ENCODE data around the gene POMC. TPM values are rescaled to one million over a fixed set of nuclear protein-coding genes. Genes with fewer than 3 reads are reported as not detected.
"Not testable (repeated sequence)": the region's sequence is repeated elsewhere in the genome, so short reads cannot be mapped to it uniquely, and the experiment has no call there.

The POMC gene
- total and polyA plus RNA-seq, 4 experiments from 2014 or later: 3.1 to 5.5 (median 3.9) TPM

- peaks cover 10 to 16% of the 10 kb centered on the region in 2 donors for H3K27me3 Mint-ChIP-seq
- no peak overlapping the region for H3K4me3 Mint-ChIP-seq
- POLR2A ChIA-PET (ENCODE audit: partially characterized antibody): interaction anchor here (2.6 to 2.9 kb wide), 2 partner anchors 152 to 155 kb away, joined by 9 to 10 read pairs; no protein-coding TSS in a partner anchor
- CTCF ChIA-PET (ENCODE audit: partially characterized antibody): interaction anchor here (1.1 to 6.0 kb wide), 4 partner anchors 115 to 718 kb away, joined by 3 to 102 read pairs (median 19); no protein-coding TSS in a partner anchor
- intact Hi-C loops (cut with micrococcal nuclease): loop anchor here (2.0 to 10.0 kb wide), 3 partner anchors 69 to 300 kb away; partner anchors contain the start of gene EFR3B
- Histone ChIP-seq H3K27ac (ENCODE audit: low read depth, low read length) (no peak overlapping the region), H3K36me3 (ENCODE audit: insufficient read depth, low read length) (no peaks in the 10 kb centered on the region), H3K4me3 (ENCODE audit: low read length in 2 of 2) (no peak overlapping the region), H3K27me3 (ENCODE audit: insufficient read depth, low read length) (peaks cover 18% of the 10 kb centered on the region), H3K9me3 (ENCODE audit: control insufficient read depth in 1 of 2, low read length in 2 of 2) (no peaks in the 10 kb centered on the region), H3K4me1 (ENCODE audit: insufficient read depth, low read length) (no peaks in the 10 kb centered on the region)
- DNase-seq: no peak
- H3K27ac Mint-ChIP-seq: no peak overlapping the region
- peaks cover 3 to 16% (median 8%) of the 10 kb centered on the region in 4 donors for H3K4me1 Mint-ChIP-seq
- H3K9me3 Mint-ChIP-seq: peaks cover 0 to 2% (median 0%) of the 10 kb centered on the region in 8 donors
- no peaks in the 10 kb centered on the region for H3K36me3 Mint-ChIP-seq
Observed at GRCh38 chr2:25127646-25128045, 40.7 kb downstream of the POMC start.

DNA sequence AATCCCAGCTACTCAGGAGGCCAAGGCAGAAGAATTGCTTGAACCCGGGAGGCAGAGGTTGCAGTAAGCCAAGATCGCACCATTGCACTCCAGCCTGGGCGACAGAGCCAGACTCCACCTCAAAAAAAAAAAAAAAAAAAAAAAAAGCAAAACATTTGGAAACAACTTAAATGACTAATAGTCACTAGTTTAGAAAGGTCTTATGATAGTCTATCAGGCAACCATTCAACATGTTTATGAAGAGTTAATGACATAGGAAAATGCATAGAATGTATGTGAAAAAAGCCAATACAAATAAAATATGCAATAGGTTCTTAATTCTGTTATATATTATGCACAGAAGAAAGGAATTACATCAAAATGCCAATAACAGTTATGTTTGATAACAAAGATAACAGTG, 41.3 kb downstream of the POMC start:
- CTCF ChIA-PET (ENCODE audit: partially characterized antibody): interaction anchor here (1.1 to 6.0 kb wide), 3 partner anchors 114 to 299 kb away, joined by 3 to 102 read pairs (median 10); no protein-coding TSS in a partner anchor
- POLR2A ChIA-PET (ENCODE audit: partially characterized antibody): interaction anchor here (2.9 kb wide), 1 partner anchor 154 kb away, joined by 9 read pairs; no protein-coding TSS in a partner anchor
- not testable (repeated sequence) for DNase-seq; H3K36me3 ChIP-seq (ENCODE audit: insufficient read depth, low read length); H3K4me3 Mint-ChIP-seq; H3K27ac ChIP-seq (ENCODE audit: low read depth, low read length); H3K36me3 Mint-ChIP-seq; H3K9me3 Mint-ChIP-seq; H3K4me3 ChIP-seq (ENCODE audit: low read length in 2 of 2); H3K4me1 ChIP-seq (ENCODE audit: insufficient read depth, low read length); H3K27ac Mint-ChIP-seq; H3K9me3 ChIP-seq (ENCODE audit: control insufficient read depth in 1 of 2, low read length in 2 of 2)
- Mint-ChIP-seq H3K4me1 (peaks cover 3 to 16% (median 7%) of the 10 kb centered on the region in 4 donors), H3K27me3 (peaks cover 14 to 17% of the 10 kb centered on the region in 2 donors)
- H3K27me3 ChIP-seq (ENCODE audit: insufficient read depth, low read length): peaks cover 12% of the 10 kb centered on the region
- intact Hi-C loops (cut with micrococcal nuclease): loop anchor here (5.0 to 10.0 kb wide), 2 partner anchors 82 to 300 kb away; partner anchors contain the start of gene EFR3B

DNA sequence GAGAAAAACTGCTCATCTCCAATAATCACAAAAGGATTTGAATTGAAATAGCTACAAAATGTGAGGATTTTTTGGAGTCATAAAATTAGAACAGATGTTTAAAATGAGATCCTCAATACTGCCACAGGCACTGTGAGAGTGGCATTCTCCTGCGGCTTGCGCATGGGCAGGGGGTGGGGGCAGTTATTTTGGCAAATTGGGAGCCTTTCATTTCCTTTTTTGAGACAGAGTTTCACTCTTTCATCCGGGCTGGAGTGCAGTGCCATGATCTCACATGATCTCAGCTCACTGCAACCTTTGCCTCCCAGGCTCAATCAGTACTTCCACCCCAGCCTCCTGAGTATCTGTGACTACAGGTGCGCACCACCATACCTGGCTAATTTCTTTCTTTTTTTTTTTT, 42.4 kb downstream of the POMC start:
- Histone ChIP-seq H3K27ac (ENCODE audit: low read depth, low read length) (no peak overlapping the region), H3K36me3 (ENCODE audit: insufficient read depth, low read length) (no peaks in the 10 kb centered on the region), H3K4me1 (ENCODE audit: insufficient read depth, low read length) (no peaks in the 10 kb centered on the region), H3K9me3 (ENCODE audit: control insufficient read depth in 1 of 2, low read length in 2 of 2) (no peaks in the 10 kb centered on the region), H3K4me3 (ENCODE audit: low read length in 2 of 2) (no peak overlapping the region), H3K27me3 (ENCODE audit: insufficient read depth, low read length) (peaks cover 5% of the 10 kb centered on the region)
- POLR2A ChIA-PET (ENCODE audit: partially characterized antibody): no interaction called here
- no peak overlapping the region for H3K27ac Mint-ChIP-seq
- H3K27me3 Mint-ChIP-seq: peaks cover 12% of the 10 kb centered on the region in 2 donors
- no peak for DNase-seq
- H3K9me3 Mint-ChIP-seq: peaks cover 0 to 2% (median 0%) of the 10 kb centered on the region in 8 donors
- H3K4me1 Mint-ChIP-seq: peaks cover 0 to 9% (median 3%) of the 10 kb centered on the region in 4 donors
- H3K36me3 Mint-ChIP-seq: no peaks in the 10 kb centered on the region
- intact Hi-C loops (cut with micrococcal nuclease): loop anchor here (5.0 to 10.0 kb wide), 2 partner anchors 81 to 299 kb away; partner anchors contain the start of gene EFR3B
- CTCF ChIA-PET (ENCODE audit: partially characterized antibody): interaction anchor here (0.9 to 2.4 kb wide), 2 partner anchors 150 to 717 kb away, joined by 4 to 5 read pairs; no protein-coding TSS in a partner anchor
- H3K4me3 Mint-ChIP-seq: no peak overlapping the region

- H3K27me3 Mint-ChIP-seq: peaks cover 6 to 7% of the 10 kb centered on the region in 2 donors
- POLR2A ChIA-PET (ENCODE audit: partially characterized antibody): no interaction called here
- peak overlapping the region in 1 of 7 donors; percentile 27 for H3K27ac Mint-ChIP-seq
- no peak overlapping the region for H3K4me3 Mint-ChIP-seq
- no peaks in the 10 kb centered on the region for H3K27me3 ChIP-seq (ENCODE audit: insufficient read depth, low read length)
- CTCF ChIA-PET (ENCODE audit: partially characterized antibody): interaction anchor here (0.9 to 2.4 kb wide), 2 partner anchors 150 to 716 kb away, joined by 4 to 5 read pairs; no protein-coding TSS in a partner anchor
- no peaks in the 10 kb centered on the region for H3K36me3 Mint-ChIP-seq
- no peak overlapping the region for H3K4me3 ChIP-seq (ENCODE audit: low read length in 2 of 2)
- peaks cover 0 to 2% (median 0%) of the 10 kb centered on the region in 8 donors for H3K9me3 Mint-ChIP-seq
- intact Hi-C loops (cut with micrococcal nuclease): loop anchor here (5.0 to 10.0 kb wide), 2 partner anchors 80 to 298 kb away; partner anchors contain the start of gene EFR3B
- no peak for DNase-seq
- no peaks in the 10 kb centered on the region for H3K9me3 ChIP-seq (ENCODE audit: control insufficient read depth in 1 of 2, low read length in 2 of 2)
- H3K36me3 ChIP-seq (ENCODE audit: insufficient read depth, low read length): no peaks in the 10 kb centered on the region
- no peak overlapping the region for H3K27ac ChIP-seq (ENCODE audit: low read depth, low read length)
- peaks cover 0 to 7% (median 3%) of the 10 kb centered on the region in 4 donors for H3K4me1 Mint-ChIP-seq
- H3K4me1 ChIP-seq (ENCODE audit: insufficient read depth, low read length): no peaks in the 10 kb centered on the region
Observed at GRCh38 chr2:25125189-25125588, 43.2 kb downstream of the POMC start.

DNA sequence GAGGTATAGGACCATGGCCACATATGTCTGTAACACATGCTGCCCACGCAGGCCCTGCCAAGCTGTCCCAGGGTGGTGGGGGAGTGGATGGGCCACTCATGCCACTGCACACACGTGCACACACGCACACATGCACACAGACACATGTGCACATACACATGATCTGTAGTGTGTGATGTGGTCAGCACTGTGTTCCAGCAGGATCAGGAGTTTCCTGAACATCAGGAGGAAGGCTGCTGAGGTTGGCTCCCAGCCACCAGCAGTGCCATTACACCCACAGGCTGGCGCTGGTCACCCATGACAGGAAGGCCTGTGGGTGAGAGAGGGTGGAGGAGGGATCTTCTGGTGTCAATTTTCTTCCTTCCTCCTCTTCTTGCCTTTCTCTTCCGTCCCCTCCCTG, 44.7 kb downstream of the POMC start:
- Histone ChIP-seq H3K36me3 (ENCODE audit: insufficient read depth, low read length) (no peaks in the 10 kb centered on the region), H3K4me1 (ENCODE audit: insufficient read depth, low read length) (no peaks in the 10 kb centered on the region), H3K9me3 (ENCODE audit: control insufficient read depth in 1 of 2, low read length in 2 of 2) (no peaks in the 10 kb centered on the region), H3K27me3 (ENCODE audit: insufficient read depth, low read length) (no peaks in the 10 kb centered on the region), H3K27ac (ENCODE audit: low read depth, low read length) (no peak overlapping the region), H3K4me3 (ENCODE audit: low read length in 2 of 2) (no peak overlapping the region)
- POLR2A ChIA-PET (ENCODE audit: partially characterized antibody): no interaction called here
- peaks cover 7 to 10% of the 10 kb centered on the region in 2 donors for H3K27me3 Mint-ChIP-seq
- intact Hi-C loops (cut with micrococcal nuclease): loop anchor here (10.0 kb wide), 1 partner anchor 79 kb away; the partner anchor contains the start of gene EFR3B
- CTCF ChIA-PET (ENCODE audit: partially characterized antibody): interaction anchor here (0.7 to 1.1 kb wide), 2 partner anchors 19 to 148 kb away, joined by 3 to 6 read pairs; no protein-coding TSS in a partner anchor
- no peaks in the 10 kb centered on the region for H3K36me3 Mint-ChIP-seq
- peaks cover 0 to 2% (median 0%) of the 10 kb centered on the region in 8 donors for H3K9me3 Mint-ChIP-seq
- H3K27ac Mint-ChIP-seq: no peak overlapping the region
- H3K4me1 Mint-ChIP-seq: no peaks in the 10 kb centered on the region
- no peak for DNase-seq
- H3K4me3 Mint-ChIP-seq: no peak overlapping the region

DNA sequence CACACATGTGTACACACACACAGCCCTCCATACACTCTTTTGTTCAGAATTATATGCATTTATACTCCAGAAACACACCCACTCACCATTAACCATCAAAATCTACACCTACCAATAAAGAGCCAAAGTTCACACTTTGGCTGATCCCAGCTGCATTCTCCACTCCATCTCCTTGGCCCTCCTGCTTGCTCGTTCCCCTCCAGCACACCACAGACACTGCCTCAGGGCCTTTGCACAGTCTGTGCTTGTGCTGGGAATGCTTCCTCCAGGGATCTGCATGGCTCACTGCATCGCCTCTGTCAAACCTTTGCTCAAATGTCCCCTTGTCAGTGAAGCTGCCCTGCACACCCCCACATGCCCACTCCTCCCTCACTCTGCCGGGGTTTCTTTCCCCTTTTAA, 46.0 kb downstream of the POMC start:
- no peak overlapping the region for H3K4me3 ChIP-seq (ENCODE audit: low read length in 2 of 2)
- H3K4me1 ChIP-seq (ENCODE audit: insufficient read depth, low read length): no peaks in the 10 kb centered on the region
- Mint-ChIP-seq H3K9me3 (peaks cover 0 to 2% (median 0%) of the 10 kb centered on the region in 8 donors), H3K36me3 (no peaks in the 10 kb centered on the region), H3K27ac (peak overlapping the region in 1 of 7 donors; percentile 24), H3K4me1 (peaks cover 0 to 2% (median 0%) of the 10 kb centered on the region in 4 donors), H3K27me3 (peaks cover 10 to 15% of the 10 kb centered on the region in 2 donors), H3K4me3 (no peak overlapping the region)
- H3K27me3 ChIP-seq (ENCODE audit: insufficient read depth, low read length): no peaks in the 10 kb centered on the region
- H3K27ac ChIP-seq (ENCODE audit: low read depth, low read length): no peak overlapping the region
- POLR2A ChIA-PET (ENCODE audit: partially characterized antibody): no interaction called here
- intact Hi-C loops (cut with micrococcal nuclease): loop anchor here (10.0 kb wide), 1 partner anchor 78 kb away; the partner anchor contains the start of gene EFR3B
- DNase-seq: no peak
- no peaks in the 10 kb centered on the region for H3K36me3 ChIP-seq (ENCODE audit: insufficient read depth, low read length)
- CTCF ChIA-PET (ENCODE audit: partially characterized antibody): interaction anchor here (1.1 kb wide), 1 partner anchor 147 kb away, joined by 6 read pairs; no protein-coding TSS in a partner anchor
- no peaks in the 10 kb centered on the region for H3K9me3 ChIP-seq (ENCODE audit: control insufficient read depth in 1 of 2, low read length in 2 of 2)

DNA sequence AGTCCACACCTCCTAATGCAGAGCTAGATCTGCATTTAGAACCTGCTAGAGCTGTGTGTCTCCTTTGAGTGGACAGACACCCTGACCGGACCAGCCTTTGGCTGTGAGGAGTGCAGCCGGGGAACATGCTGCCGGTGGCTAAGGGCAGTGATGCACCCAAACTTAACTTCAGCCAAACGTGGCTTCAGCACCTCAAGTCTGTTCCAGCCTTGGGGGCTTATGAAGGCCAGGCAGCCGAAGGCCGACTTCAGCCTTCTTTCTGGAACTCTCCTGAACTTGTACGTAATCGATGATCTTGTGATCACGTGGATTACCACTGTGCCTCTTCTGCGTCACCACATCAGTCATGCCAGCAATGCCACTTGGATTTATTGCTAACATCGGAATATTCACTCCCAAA, 49.1 kb downstream of the POMC start:
- intact Hi-C loops (cut with micrococcal nuclease): no loop called here
- ChIA-PET POLR2A (ENCODE audit: partially characterized antibody) (no interaction called here), CTCF (ENCODE audit: partially characterized antibody) (interaction anchor here (1.5 kb wide), 1 partner anchor 10 kb away, joined by 5 read pairs; no protein-coding TSS in a partner anchor)
- no peaks in the 10 kb centered on the region for H3K9me3 ChIP-seq (ENCODE audit: control insufficient read depth in 1 of 2, low read length in 2 of 2)
- Mint-ChIP-seq H3K9me3 (no peaks in the 10 kb centered on the region), H3K27me3 (peaks cover 14 to 17% of the 10 kb centered on the region in 2 donors), H3K4me1 (peaks cover 0 to 2% (median 0%) of the 10 kb centered on the region in 4 donors), H3K36me3 (no peaks in the 10 kb centered on the region), H3K4me3 (no peak overlapping the region), H3K27ac (no peak overlapping the region)
- no peaks in the 10 kb centered on the region for H3K36me3 ChIP-seq (ENCODE audit: insufficient read depth, low read length)
- DNase-seq: no peak
- no peaks in the 10 kb centered on the region for H3K27me3 ChIP-seq (ENCODE audit: insufficient read depth, low read length)
- no peak overlapping the region for H3K27ac ChIP-seq (ENCODE audit: low read depth, low read length)
- H3K4me3 ChIP-seq (ENCODE audit: low read length in 2 of 2): no peak overlapping the region
- no peaks in the 10 kb centered on the region for H3K4me1 ChIP-seq (ENCODE audit: insufficient read depth, low read length)
